HG02840 (cell line): Measurements from ENCODE around the gene KXD1.
A peak's percentile ranks its signal among the peaks of the same experiment; 100 is the strongest.
"Not testable (repeated sequence)": the region's sequence is repeated elsewhere in the genome, so short reads cannot be mapped to it uniquely, and the experiment has no call there.

Experiments
- ATAC-seq: cut with Tn5 transposase; IDR thresholded peaks from one replicate; pipeline ENCODE4 v1.9.1; 2021; ENCODE audit warnings: mild to moderate bottlenecking, moderate library complexity, moderate number of reproducible peaks; ENCODE audit not compliant: unreplicated experiment, low FRiP score

Gene KXD1

GRCh38 chr19:18533058-18533457 lies 24.6 kb upstream of the KXD1 start:
- no peak for ATAC-seq

GRCh38 chr19:18536475-18536874 lies 21.2 kb upstream of the KXD1 start:
- ATAC-seq, result no peak

- no peak for ATAC-seq
Observed at GRCh38 chr19:18537431-18537830, 20.2 kb upstream of the KXD1 start.

- ATAC-seq, result no peak
Observed at GRCh38 chr19:18538115-18538514, 19.6 kb upstream of the KXD1 start.

GRCh38 chr19:18539372-18539771 lies 18.3 kb upstream of the KXD1 start:
- ATAC-seq, result no peak

- not testable (repeated sequence) for ATAC-seq
Observed at GRCh38 chr19:18540200-18540599, 17.5 kb upstream of the KXD1 start.

- no peak for ATAC-seq
Observed at GRCh38 chr19:18541258-18541991, 16.2 kb upstream of the KXD1 start.

GRCh38 chr19:18541992-18542940 lies 15.4 kb upstream of the KXD1 start:
- no peak for ATAC-seq

GRCh38 chr19:18542941-18543813 lies 14.5 kb upstream of the KXD1 start, which contains the start of gene FKBP8:
TSS of gene FKBP8 (minus strand) at chr19:18543573. CDS start at chr19:18541970, 1,603 bp downstream.
- peak; percentile 90 for ATAC-seq

GRCh38 chr19:18543814-18544475 lies 13.7 kb upstream of the KXD1 start:
- peak; percentile 41 for ATAC-seq

- no peak for ATAC-seq
Observed at GRCh38 chr19:18551631-18552030, 6.0 kb upstream of the KXD1 start.

- ATAC-seq, result no peak
Observed at GRCh38 chr19:18558202-18558555, 509 bp downstream of the KXD1 start.

GRCh38 chr19:18558604-18559003 lies 934 bp downstream of the KXD1 start:
- no peak for ATAC-seq

- no peak for ATAC-seq
Observed at GRCh38 chr19:18559685-18560084, 2.0 kb downstream of the KXD1 start.

GRCh38 chr19:18562086-18562485 lies 4.4 kb downstream of the KXD1 start:
- no peak for ATAC-seq

- no peak for ATAC-seq
Observed at GRCh38 chr19:18566953-18567352, 9.3 kb downstream of the KXD1 start.

- ATAC-seq, result no peak
Observed at GRCh38 chr19:18568367-18568766, 10.7 kb downstream of the KXD1 start.

GRCh38 chr19:18571564-18572344 lies 14.1 kb downstream of the KXD1 start, which contains the start of gene UBA52:
TSS of gene UBA52 (plus strand) at chr19:18571857. CDS start at chr19:18573301, 1,444 bp downstream.
- ATAC-seq, result peak; percentile 92

- no peak for ATAC-seq
Observed at GRCh38 chr19:18574691-18575291, 17.1 kb downstream of the KXD1 start.
